GM12891 (cell line): ENCODE results near the gene TP73.

Experiments used
- PAX5 ChIP-seq: IDR thresholded peaks from 2 replicates; pipeline ENCODE4 v1.6.1; 2011; ENCODE audit warnings: low read length, moderate library complexity, mild to moderate bottlenecking; ENCODE audit not compliant: insufficient read depth, severe bottlenecking
- POLR2A ChIP-seq: IDR thresholded peaks from 2 replicates; pipeline ENCODE4 v1.6.1; 2011; ENCODE audit warnings: low read depth, low read length, control low read depth

- no peak for TF ChIP-seq PAX5
- TF ChIP-seq POLR2A = no peak
Measured at GRCh38 chr1:3736131-3736561, 83.8 kb downstream of the TP73 start.
